Adrenal gland (tissue), 5 donors: ENCODE data around the gene KDF1.
"Not testable (repeated sequence)": the region's sequence is repeated elsewhere in the genome, so short reads cannot be mapped to it uniquely, and the experiment has no call there.

Experiments used
- CTCF ChIP-seq, 6 experiments: fragments of 450-650 bp in 4 of 6; fragments of 200-600 bp in 2 of 6; sonication (generic) in 1 of 6; IDR thresholded peaks; 1 replicate in 5 of 6; 2 replicates in 1 of 6; pipeline versions ENCODE4 v1.5.1 to v1.8.0; 2016 to 2021; ENCODE audit warnings: antibody characterized with exemption in 6 of 6, mild to moderate bottlenecking in 2 of 6, moderate library complexity in 1 of 6
- POLR2A ChIP-seq, 2 donors: fragments of 450-650 bp; IDR thresholded peaks; one replicate each; pipeline ENCODE4 v1.6.1; 2017; ENCODE audit warnings: antibody characterized with exemption in 2 of 2, mild to moderate bottlenecking in 2 of 2, moderate library complexity in 1 of 2
- donor health status: DM: no; HTN: no; CAD: no.

- TF ChIP-seq POLR2A, CTCF (IDR thresholded peaks at IDR 0.05): not testable (repeated sequence)
These were observed 29.3 kb upstream of the KDF1 start for GRCh38 chr1:26989403-26990109.
